ENCODE data around the gene HCN2. TPM values are rescaled to one million over a fixed set of nuclear protein-coding genes. Genes with fewer than 3 reads are reported as not detected.

Gene HCN2
- polyA plus RNA-seq, 1 experiment = 1.5 TPM

DNA sequence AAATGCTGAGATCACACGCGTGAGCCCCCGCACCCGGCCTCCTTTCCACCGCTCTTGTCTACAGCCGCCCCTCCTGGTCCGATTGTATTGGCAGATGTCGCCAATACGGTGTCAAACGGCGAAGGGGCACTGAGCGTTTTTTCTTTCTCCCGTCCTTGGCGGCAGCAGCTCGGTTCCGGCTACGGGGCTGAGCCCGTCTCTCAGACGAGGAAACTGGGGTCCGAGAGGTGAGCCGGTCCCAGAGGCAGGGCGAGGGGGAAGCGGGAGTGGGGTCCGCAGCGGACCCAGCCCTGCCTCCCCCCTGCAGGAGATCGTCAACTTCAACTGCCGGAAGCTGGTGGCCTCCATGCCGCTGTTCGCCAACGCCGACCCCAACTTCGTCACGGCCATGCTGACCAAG, 23.3 kb downstream of the HCN2 start:
- CTCF ChIA-PET = interaction anchor here (0.8 kb wide), 1 partner anchor 24 kb away, joined by 3 read pairs; no protein-coding TSS in a partner anchor
- no peak overlapping the region for H3K4me3 ChIP-seq (ENCODE audit: low read depth, low read length)
- H3K27me3 ChIP-seq (ENCODE audit: control insufficient read depth, insufficient read depth, low read length) = no peaks in the 10 kb centered on the region
- POLR2A ChIA-PET = no interaction called here
- H3K36me3 ChIP-seq (ENCODE audit: control insufficient read depth, insufficient read depth, low read length) = peaks cover 3% of the 10 kb centered on the region
- no peak for TF ChIP-seq CTCF (IDR thresholded peaks at IDR 0.05; ENCODE audit: insufficient read depth, low read depth, low read length)
- DNase-seq (ENCODE audit: low read depth) = no peak

DNA sequence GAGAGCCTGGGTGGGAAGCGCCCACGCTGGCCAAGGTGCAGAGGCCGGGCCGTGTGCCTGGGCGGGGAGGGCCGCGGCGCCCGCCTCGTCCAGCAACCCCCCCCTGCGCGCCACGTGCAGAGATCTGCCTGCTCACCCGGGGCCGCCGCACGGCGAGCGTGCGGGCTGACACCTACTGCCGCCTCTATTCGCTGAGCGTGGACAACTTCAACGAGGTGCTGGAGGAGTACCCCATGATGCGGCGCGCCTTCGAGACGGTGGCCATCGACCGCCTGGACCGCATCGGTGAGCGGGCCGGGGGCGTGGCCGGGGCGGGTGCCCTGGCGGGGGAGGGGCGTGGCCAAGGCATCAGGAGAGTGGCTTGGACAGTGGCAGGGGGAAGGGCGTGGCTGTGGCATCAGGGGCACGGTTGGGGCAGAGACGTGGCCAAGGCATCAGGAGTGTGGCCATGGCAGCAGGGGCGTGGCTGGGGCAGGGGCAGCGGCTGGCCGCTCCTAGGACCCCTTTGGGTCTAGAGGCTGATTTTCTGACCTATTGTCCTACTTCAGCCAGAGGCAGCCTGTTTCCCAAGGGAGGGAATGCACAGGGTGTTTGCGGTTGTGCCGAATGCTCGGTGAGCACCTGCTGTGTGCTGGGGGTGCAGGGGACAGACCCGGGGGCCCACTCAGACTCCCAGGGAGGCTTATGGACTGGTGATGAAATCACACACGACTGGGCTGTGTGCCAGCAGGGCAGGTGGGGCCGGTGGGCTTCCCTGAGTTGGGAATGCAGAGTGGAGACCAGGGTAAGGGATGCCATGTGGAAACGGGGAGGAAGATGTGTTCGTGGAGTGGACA, 24.3 kb downstream of the HCN2 start:
- POLR2A ChIA-PET = no interaction called here

GRCh38 chr19:615619-616018, 25.9 kb downstream of the HCN2 start:
- POLR2A ChIA-PET = no interaction called here
- Histone ChIP-seq H3K4me3 (ENCODE audit: low read depth, low read length) (no peak overlapping the region), H3K36me3 (ENCODE audit: control insufficient read depth, insufficient read depth, low read length) (peaks cover 19% of the 10 kb centered on the region), H3K27me3 (ENCODE audit: control insufficient read depth, insufficient read depth, low read length) (no peaks in the 10 kb centered on the region)
- CTCF ChIA-PET = no interaction called here
- no peak for TF ChIP-seq CTCF (IDR thresholded peaks at IDR 0.05; ENCODE audit: insufficient read depth, low read depth, low read length)
- no peak for DNase-seq (ENCODE audit: low read depth)

More for the DNA sequence above, 24.3 kb downstream of the HCN2 start:
- Histone ChIP-seq H3K27me3 (ENCODE audit: control insufficient read depth, insufficient read depth, low read length) (no peaks in the 10 kb centered on the region), H3K36me3 (ENCODE audit: control insufficient read depth, insufficient read depth, low read length) (peaks cover 12% of the 10 kb centered on the region), H3K4me3 (ENCODE audit: low read depth, low read length) (no peak overlapping the region)
- no peak for DNase-seq (ENCODE audit: low read depth)
- no peak for TF ChIP-seq CTCF (IDR thresholded peaks at IDR 0.05; ENCODE audit: insufficient read depth, low read depth, low read length)
- CTCF ChIA-PET = no interaction called here

DNA sequence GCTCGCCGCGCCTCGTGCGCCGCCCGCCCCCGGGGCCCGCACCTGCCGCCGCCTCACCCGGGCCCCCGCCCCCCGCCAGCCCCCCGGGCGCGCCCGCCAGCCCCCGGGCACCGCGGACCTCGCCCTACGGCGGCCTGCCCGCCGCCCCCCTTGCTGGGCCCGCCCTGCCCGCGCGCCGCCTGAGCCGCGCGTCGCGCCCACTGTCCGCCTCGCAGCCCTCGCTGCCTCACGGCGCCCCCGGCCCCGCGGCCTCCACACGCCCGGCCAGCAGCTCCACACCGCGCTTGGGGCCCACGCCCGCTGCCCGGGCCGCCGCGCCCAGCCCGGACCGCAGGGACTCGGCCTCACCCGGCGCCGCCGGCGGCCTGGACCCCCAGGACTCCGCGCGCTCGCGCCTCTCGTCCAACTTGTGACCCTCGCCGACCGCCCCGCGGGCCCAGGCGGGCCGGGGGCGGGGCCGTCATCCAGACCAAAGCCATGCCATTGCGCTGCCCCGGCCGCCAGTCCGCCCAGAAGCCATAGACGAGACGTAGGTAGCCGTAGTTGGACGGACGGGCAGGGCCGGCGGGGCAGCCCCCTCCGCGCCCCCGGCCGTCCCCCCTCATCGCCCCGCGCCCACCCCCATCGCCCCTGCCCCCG, 26.5 kb downstream of the HCN2 start:
- CTCF ChIA-PET = no interaction called here
- no peak overlapping the region for H3K4me3 ChIP-seq (ENCODE audit: low read depth, low read length)
- no peak for TF ChIP-seq CTCF (IDR thresholded peaks at IDR 0.05; ENCODE audit: insufficient read depth, low read depth, low read length)
- POLR2A ChIA-PET = no interaction called here
- no peaks in the 10 kb centered on the region for H3K27me3 ChIP-seq (ENCODE audit: control insufficient read depth, insufficient read depth, low read length)
- DNase-seq (ENCODE audit: low read depth) = no peak
- peaks cover 19% of the 10 kb centered on the region for H3K36me3 ChIP-seq (ENCODE audit: control insufficient read depth, insufficient read depth, low read length)

DNA sequence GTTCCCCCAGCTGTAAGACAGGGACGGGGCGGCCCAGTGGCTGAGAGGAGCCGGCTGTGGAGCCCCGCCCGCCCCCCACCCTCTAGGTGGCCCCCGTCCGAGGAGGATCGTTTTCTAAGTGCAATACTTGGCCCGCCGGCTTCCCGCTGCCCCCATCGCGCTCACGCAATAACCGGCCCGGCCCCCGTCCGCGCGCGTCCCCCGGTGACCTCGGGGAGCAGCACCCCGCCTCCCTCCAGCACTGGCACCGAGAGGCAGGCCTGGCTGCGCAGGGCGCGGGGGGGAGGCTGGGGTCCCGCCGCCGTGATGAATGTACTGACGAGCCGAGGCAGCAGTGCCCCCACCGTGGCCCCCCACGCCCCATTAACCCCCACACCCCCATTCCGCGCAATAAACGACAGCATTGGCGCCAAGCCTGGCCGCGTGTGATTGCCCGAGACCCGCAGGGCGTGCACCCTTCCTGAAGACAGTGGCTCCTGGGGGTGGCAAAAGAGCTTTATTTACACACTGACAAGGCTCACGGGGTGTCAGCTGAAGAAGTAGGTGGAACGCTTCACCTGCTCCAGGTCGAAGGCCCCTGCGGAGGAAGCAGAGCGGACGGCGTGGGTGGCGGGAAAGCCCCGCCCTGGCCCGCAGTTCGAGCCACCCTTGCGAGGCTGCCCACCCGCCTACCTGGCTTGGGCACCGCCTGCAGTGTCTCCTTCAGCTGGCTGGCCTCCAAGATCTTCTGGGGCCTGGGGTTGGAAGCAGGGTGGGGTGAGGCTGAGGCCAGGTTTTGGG, 27.3 kb downstream of the HCN2 start:
- no peak for DNase-seq (ENCODE audit: low read depth)
- POLR2A ChIA-PET = no interaction called here
- no peak for TF ChIP-seq CTCF (IDR thresholded peaks at IDR 0.05; ENCODE audit: insufficient read depth, low read depth, low read length)
- Histone ChIP-seq H3K4me3 (ENCODE audit: low read depth, low read length) (no peak overlapping the region), H3K36me3 (ENCODE audit: control insufficient read depth, insufficient read depth, low read length) (peaks cover 20% of the 10 kb centered on the region), H3K27me3 (ENCODE audit: control insufficient read depth, insufficient read depth, low read length) (no peaks in the 10 kb centered on the region)
- CTCF ChIA-PET = interaction anchor here (1.6 kb wide), 1 partner anchor 117 kb away, joined by 4 read pairs; no protein-coding TSS in a partner anchor

Data from BJ (cell line).